Mammary epithelial cell (primary cell): ENCODE measurements around the gene DGKQ.

ENCODE experiments used
- CTCF ChIP-seq, 2 donors: IDR thresholded peaks in 1 of 2; conservative IDR thresholded peaks in 1 of 2; 2 replicates each; pipeline ENCODE4 v1.5.1; 2011 to 2012; ENCODE audit warnings: inconsistent platforms in 2 of 2, low read length in 2 of 2, mild to moderate bottlenecking in 2 of 2, control low read depth in 1 of 2, low read depth in 1 of 2; ENCODE audit not compliant: insufficient read depth in 1 of 2; ENCODE audit errors: extremely low read depth in 1 of 2
- EZH2 ChIP-seq: IDR thresholded peaks from 2 replicates; pipeline ENCODE4 v1.6.1; 2012; ENCODE audit warnings: low read length, inconsistent platforms, borderline replicate concordance

GRCh38 chr4:1002631-1003251 is 29.4 kb upstream of the DGKQ start:
- TF ChIP-seq CTCF (conservative IDR thresholded peaks at IDR 0.05 in 1 of 2, IDR thresholded peaks at IDR 0.05 in 1 of 2; ENCODE audit: extremely low read depth in 1 of 2, insufficient read depth in 1 of 2, low read depth in 1 of 2, low read length in 2 of 2): no peak
- TF ChIP-seq EZH2: no peak
